HG03520 (cell line): ENCODE measurements around the gene SIK3.

Experiments
- ATAC-seq: cut with Tn5 transposase; IDR thresholded peaks from one replicate; pipeline ENCODE4 v1.9.1; 2021; ENCODE audit warnings: mild to moderate bottlenecking, moderate library complexity; ENCODE audit not compliant: unreplicated experiment

The SIK3 gene

GRCh38 chr11:116972691-116973090 lies 125.5 kb downstream of the SIK3 start:
- ATAC-seq = no peak

GRCh38 chr11:116970485-116971292 lies 127.5 kb downstream of the SIK3 start:
- no peak for ATAC-seq

GRCh38 chr11:116969694-116970093 lies 128.5 kb downstream of the SIK3 start:
- ATAC-seq = no peak

- no peak for ATAC-seq
Measured at GRCh38 chr11:116964269-116964668, 134.0 kb downstream of the SIK3 start.

- ATAC-seq = no peak
Measured at GRCh38 chr11:116963813-116964212, 134.4 kb downstream of the SIK3 start.

DNA sequence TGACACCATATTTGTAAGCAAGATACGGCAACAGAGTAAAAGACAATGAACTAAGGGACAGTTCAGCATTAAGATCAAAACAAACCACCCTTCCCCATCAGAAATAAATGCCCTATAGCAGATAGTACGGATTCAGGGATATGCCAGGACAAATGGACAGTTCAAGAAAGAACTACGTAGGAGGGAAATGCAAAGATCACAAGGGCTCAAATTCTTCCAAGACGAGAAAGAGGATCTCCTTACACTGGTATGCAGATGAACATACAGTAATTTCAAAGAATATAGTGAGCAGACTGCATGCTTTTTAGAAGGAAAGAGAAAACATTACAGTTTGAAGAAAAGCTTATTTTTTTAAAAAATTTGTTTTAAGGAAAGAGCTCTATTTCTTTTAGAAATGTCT lies 136.1 kb downstream of the SIK3 start:
- no peak for ATAC-seq

DNA sequence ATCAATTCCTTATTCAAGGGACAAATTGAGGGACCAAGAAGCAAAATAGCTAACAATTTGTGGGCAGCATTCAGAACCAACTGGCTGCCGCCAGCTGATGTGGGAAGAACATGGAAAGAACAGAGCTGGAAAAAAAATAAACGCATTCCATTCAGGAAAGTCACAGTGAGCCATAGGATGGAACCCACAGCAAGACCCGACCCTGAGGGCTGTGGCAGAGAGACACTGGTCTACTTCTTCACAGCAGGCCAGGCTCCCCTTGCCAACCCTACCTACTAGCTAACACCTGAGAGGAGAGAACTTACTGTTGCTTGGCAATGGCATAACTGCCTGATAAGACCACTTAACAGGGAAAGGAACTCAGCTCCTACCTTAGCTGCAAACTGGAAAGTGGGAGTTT lies 137.3 kb downstream of the SIK3 start:
- ATAC-seq = no peak

GRCh38 chr11:116958246-116958645 lies 140.0 kb downstream of the SIK3 start:
- ATAC-seq = no peak

- no peak for ATAC-seq
Measured at GRCh38 chr11:116955949-116956348, 142.3 kb downstream of the SIK3 start.

GRCh38 chr11:116955548-116955947 lies 142.7 kb downstream of the SIK3 start:
- no peak for ATAC-seq

GRCh38 chr11:116953530-116954285 lies 144.5 kb downstream of the SIK3 start:
- no peak for ATAC-seq

DNA sequence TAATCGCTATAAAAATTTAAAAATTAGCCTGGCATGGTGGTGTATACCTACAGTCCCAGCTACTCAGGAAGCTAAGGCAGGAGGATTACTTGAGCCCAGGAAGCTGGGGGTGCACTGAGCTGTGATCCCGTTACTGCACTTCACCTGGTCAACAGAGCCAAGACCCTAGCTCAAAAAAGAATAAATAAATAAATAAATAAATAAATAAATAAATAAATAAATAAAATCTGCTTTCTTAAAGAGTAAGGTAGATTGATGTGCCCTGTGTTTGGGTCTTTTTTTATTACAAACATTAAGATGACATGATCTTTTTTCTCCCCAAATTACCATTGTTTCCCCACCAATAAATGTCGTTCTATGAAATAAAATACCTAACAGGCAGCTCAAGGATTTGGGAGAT lies 146.5 kb downstream of the SIK3 start:
- ATAC-seq = no peak

DNA sequence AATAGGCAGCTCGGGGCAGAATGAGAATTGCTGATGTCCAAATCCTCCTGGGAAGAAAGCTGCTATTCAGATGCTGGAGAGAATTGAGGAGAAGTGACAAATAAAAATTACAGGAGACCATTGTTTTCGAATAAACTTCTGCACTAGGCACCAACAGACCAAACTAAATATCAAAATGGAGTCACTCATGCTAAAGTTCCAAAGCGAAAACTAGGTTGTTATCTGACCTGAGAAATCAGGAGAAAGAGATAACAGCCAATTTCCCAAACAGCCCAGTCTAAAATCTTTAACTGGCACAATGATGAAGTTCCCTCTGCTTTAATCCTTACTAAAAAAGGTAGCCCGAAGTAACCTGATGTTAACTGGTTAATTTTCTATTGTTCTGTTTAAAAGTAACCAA lies 148.0 kb downstream of the SIK3 start:
- ATAC-seq = no peak

DNA sequence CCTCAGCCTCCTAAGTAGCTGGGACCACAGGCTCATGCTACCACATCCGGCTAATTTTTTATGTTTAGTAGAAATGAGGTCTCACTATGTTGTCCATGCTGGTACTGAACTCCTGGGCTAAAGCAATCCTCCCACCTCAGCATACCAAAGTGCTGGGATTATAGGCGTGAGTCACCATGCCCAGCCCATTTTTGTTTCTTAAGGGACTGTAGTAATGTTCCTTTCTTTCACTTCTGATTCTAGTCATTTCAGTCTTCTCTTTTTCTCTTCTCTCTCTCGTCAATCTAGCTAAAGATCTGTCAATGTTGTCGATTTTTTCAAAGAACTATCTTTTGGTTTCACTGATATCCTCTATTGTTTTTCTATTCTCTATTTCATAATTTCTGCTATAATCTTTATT lies 149.8 kb downstream of the SIK3 start:
- no peak for ATAC-seq

DNA sequence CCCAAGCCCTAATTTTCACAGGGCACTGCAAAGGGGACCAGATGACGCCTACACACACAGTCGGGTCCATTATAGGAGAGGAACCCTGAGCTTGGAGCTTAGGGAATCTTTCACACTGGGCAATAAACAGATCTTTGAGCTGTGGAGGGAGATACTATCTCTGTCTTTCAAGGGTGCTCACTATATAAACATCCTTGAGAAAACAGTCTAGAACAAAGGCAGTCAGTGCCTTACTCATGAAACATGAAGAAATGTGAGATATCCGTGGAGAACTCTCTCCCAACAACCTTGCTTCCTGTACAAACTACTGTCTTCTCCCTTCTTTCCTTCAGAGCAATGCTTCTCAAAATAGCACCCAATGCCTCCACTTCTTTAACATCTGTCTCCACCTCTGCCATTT lies 151.8 kb downstream of the SIK3 start:
- no peak for ATAC-seq

DNA sequence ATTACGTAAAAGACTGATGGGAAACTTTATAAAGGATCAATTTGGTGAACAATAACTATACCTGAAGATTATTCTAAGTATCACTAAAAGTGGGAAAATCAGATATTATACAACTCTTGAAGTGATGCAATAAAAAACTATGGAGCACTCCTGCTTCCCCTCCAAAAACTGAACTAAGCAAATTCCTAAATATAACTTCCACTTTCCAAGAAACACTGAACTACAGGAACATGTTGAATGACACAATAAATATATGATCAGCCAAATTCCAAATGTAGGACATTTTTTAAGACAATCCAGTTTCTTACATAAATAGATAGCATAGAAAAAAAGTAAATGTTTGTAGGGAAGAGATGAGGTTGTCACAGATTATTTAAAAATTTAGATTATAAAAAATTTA lies 158.7 kb downstream of the SIK3 start:
- ATAC-seq = no peak

DNA sequence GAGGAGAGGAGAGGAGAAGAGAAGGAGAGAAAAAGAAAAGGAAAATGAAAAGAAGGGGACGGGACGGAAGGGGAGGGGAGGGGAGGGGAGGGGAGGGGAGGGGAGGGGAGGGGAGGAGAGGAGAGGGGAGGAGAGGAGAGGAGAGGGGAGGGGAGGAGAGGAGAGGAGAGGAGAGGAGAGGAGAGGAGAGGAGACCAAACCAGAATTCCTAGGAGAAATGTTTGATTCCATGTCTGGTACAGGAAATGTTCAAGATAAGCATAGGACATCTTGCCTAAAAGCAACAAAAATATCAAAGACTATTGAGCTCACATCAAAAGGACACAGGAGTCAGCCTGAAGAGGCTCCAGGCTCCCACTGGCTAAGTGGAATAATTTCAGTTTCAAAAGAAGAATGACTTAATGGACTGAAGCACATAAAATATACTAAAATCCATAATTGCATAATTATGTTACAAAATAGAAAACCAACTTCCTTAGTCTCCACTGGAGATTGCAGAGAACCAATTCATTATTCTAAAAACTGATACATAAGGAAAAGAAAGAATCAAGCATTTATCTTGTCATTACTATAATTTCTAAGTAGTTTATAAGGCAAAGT lies 159.7 kb downstream of the SIK3 start:
- ATAC-seq = no peak

DNA sequence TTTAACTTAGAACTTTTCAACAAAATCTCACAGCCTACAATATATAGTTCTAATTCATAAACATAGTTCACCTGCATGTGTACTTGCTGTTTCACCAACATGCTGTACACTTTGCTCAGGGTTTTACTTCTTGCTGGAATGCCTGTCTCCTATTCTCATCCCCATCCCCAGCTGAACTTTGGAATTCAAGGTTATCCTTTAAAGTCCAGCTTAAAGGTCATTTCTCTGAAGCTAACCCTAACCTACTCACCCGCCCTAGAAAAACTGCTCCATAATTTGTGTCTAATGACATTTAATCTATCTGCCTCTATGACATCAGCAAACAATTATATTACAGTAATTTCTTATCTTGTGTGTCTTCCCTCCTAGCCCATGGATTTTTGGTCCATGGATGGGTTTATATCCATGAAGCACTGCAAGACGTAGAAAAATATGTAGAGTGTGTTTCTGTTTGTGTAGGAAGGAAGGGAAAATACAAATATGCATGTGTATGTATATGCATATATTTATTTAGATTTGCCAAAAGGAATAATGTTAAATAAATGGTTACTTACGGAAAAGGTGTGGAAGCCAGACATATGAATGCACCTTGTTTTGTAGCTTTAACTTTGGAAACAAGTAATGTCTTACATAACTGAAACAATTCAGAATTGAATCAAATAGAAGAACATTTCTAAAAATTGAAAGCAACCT lies 161.3 kb downstream of the SIK3 start:
- ATAC-seq = no peak

GRCh38 chr11:116935514-116935913 lies 162.7 kb downstream of the SIK3 start:
- ATAC-seq = no peak

DNA sequence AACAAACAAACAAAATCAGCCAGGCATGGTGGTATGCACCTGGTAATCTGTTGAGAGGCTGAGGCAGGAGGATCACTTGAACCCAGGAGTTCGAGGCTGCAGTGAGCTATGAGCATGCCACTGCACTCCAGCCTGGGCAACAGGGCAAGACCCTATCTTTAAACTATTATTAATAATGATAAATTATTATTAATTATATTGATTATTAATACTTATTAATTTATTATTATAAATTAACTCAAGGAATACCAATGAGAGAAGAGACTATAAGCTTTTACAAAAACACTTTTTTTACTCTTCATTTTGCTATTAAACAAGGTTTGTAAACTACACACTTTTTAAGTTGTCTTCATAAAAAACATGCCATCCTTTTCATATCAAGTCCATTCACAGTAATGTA lies 163.1 kb downstream of the SIK3 start:
- no peak for ATAC-seq

- ATAC-seq = no peak
Measured at GRCh38 chr11:116933961-116934360, 164.3 kb downstream of the SIK3 start.
